RWPE2 (cell line): ENCODE measurements around the gene BBX.

Source experiments
- ATAC-seq: fragments of 200-7000 bp; cut with Tn5 transposase; 3 replicates; pipeline ENCODE4 v1.9.1; 2021; ENCODE audit warnings: low read depth
- DNase-seq: peaks from one replicate; pipeline ENCODE4 v3.0.0-alpha.2; 2020; ENCODE audit warnings: low spot score
- H3K27ac ChIP-seq: fragments of 450-650 bp; 2 replicates; pipeline ENCODE4 v1.5.1; 2017; ENCODE audit warnings: mild to moderate bottlenecking; ENCODE audit not compliant: poor library complexity, severe bottlenecking
- H3K27me3 ChIP-seq: fragments of 250-450 bp; sonication (Bioruptor Pico); 2 replicates; pipeline ENCODE4 v1.5.1; 2021; ENCODE audit warnings: mild to moderate bottlenecking, moderate library complexity; ENCODE audit not compliant: insufficient read depth, poor library complexity, severe bottlenecking
- H3K36me3 ChIP-seq: fragments of 250-450 bp; sonication (Bioruptor Pico); 2 replicates; pipeline ENCODE4 v1.5.1; 2020; ENCODE audit warnings: low read depth, mild to moderate bottlenecking, moderate library complexity
- H3K4me1 ChIP-seq: fragments of 250-450 bp; sonication (Bioruptor Pico); 2 replicates; pipeline ENCODE4 v1.5.1; 2021; ENCODE audit warnings: mild to moderate bottlenecking, moderate library complexity; ENCODE audit not compliant: insufficient read depth, poor library complexity, severe bottlenecking
- H3K4me3 ChIP-seq: fragments of 250-450 bp; sonication (Bioruptor Pico); 2 replicates; pipeline ENCODE4 v1.5.1; 2021; ENCODE audit warnings: mild to moderate bottlenecking, moderate library complexity; ENCODE audit not compliant: severe bottlenecking
- H3K9me3 ChIP-seq: fragments of 250-450 bp; sonication (Bioruptor Pico); 2 replicates; pipeline ENCODE4 v1.5.1; 2021; ENCODE audit warnings: mild to moderate bottlenecking, moderate library complexity; ENCODE audit not compliant: severe bottlenecking
- CTCF ChIP-seq: fragments of 450-650 bp; IDR thresholded peaks from one replicate; pipeline ENCODE4 v1.5.1; 2017; ENCODE audit warnings: mild to moderate bottlenecking, moderate library complexity; ENCODE audit not compliant: poor library complexity, severe bottlenecking

Gene BBX

GRCh38 chr3:107825556-107825955, 302.8 kb downstream of the BBX start:
- H3K4me1 ChIP-seq: no peaks in the 10 kb centered on the region
- no peak for DNase-seq
- ATAC-seq: no peak
- H3K27me3 ChIP-seq: no peaks in the 10 kb centered on the region
- H3K9me3 ChIP-seq: no peaks in the 10 kb centered on the region
- no peaks in the 10 kb centered on the region for H3K36me3 ChIP-seq
- no peak overlapping the region for H3K4me3 ChIP-seq
- no peak overlapping the region for H3K27ac ChIP-seq
- TF ChIP-seq CTCF: no peak

GRCh38 chr3:107826727-107827126, 304.0 kb downstream of the BBX start:
- TF ChIP-seq CTCF: no peak
- Histone ChIP-seq H3K36me3 (no peaks in the 10 kb centered on the region), H3K9me3 (no peaks in the 10 kb centered on the region), H3K27ac (no peak overlapping the region), H3K4me3 (no peak overlapping the region), H3K27me3 (no peaks in the 10 kb centered on the region), H3K4me1 (no peaks in the 10 kb centered on the region)
- ATAC-seq (no peak), DNase-seq (no peak)

- TF ChIP-seq CTCF: no peak
- Histone ChIP-seq H3K4me1 (no peaks in the 10 kb centered on the region), H3K27me3 (no peaks in the 10 kb centered on the region), H3K9me3 (no peaks in the 10 kb centered on the region), H3K27ac (no peak overlapping the region), H3K4me3 (no peak overlapping the region), H3K36me3 (no peaks in the 10 kb centered on the region)
- DNase-seq: no peak
- ATAC-seq: no peak
Measured at GRCh38 chr3:107829185-107829584, 306.4 kb downstream of the BBX start.

GRCh38 chr3:107831590-107831989, 308.8 kb downstream of the BBX start:
- no peaks in the 10 kb centered on the region for H3K27me3 ChIP-seq
- DNase-seq (no peak), ATAC-seq (no peak)
- H3K36me3 ChIP-seq: no peaks in the 10 kb centered on the region
- no peak overlapping the region for H3K27ac ChIP-seq
- no peaks in the 10 kb centered on the region for H3K4me1 ChIP-seq
- no peak for TF ChIP-seq CTCF
- no peak overlapping the region for H3K4me3 ChIP-seq
- H3K9me3 ChIP-seq: no peaks in the 10 kb centered on the region

GRCh38 chr3:107833043-107833442, 310.3 kb downstream of the BBX start:
- H3K4me3 ChIP-seq: no peak overlapping the region
- no peak for TF ChIP-seq CTCF
- ATAC-seq (no peak), DNase-seq (no peak)
- no peaks in the 10 kb centered on the region for H3K4me1 ChIP-seq
- no peak overlapping the region for H3K27ac ChIP-seq
- no peaks in the 10 kb centered on the region for H3K9me3 ChIP-seq
- no peaks in the 10 kb centered on the region for H3K36me3 ChIP-seq
- H3K27me3 ChIP-seq: no peaks in the 10 kb centered on the region
